HG03095 (cell line): ENCODE data around the gene INPP5A.

Source experiments
- ATAC-seq: cut with Tn5 transposase; IDR thresholded peaks from one replicate; pipeline ENCODE4 v1.9.1; 2021; ENCODE audit warnings: moderate library complexity; ENCODE audit not compliant: unreplicated experiment

Gene INPP5A

GRCh38 chr10:132608511-132609195 is 71.1 kb downstream of the INPP5A start:
- ATAC-seq = no peak

- ATAC-seq = no peak
Measured at GRCh38 chr10:132609211-132609610, 71.6 kb downstream of the INPP5A start.

GRCh38 chr10:132610071-132610701 is 72.6 kb downstream of the INPP5A start:
- ATAC-seq = no peak

- ATAC-seq = no peak
Measured at GRCh38 chr10:132611026-132611910, 73.7 kb downstream of the INPP5A start.

- ATAC-seq = no peak
Measured at GRCh38 chr10:132611986-132612385, 74.4 kb downstream of the INPP5A start.

GRCh38 chr10:132612571-132613504 is 75.3 kb downstream of the INPP5A start:
- no peak for ATAC-seq

- no peak for ATAC-seq
Measured at GRCh38 chr10:132613566-132614348, 76.2 kb downstream of the INPP5A start.

- no peak for ATAC-seq
Measured at GRCh38 chr10:132614431-132615340, 77.1 kb downstream of the INPP5A start.

GRCh38 chr10:132615341-132616169 is 78.0 kb downstream of the INPP5A start:
- ATAC-seq = no peak

GRCh38 chr10:132616170-132616995 is 78.8 kb downstream of the INPP5A start:
- no peak for ATAC-seq

GRCh38 chr10:132616996-132617736 is 79.6 kb downstream of the INPP5A start:
- ATAC-seq = no peak

GRCh38 chr10:132617737-132618052 is 80.1 kb downstream of the INPP5A start:
- ATAC-seq = no peak

GRCh38 chr10:132618158-132618919 is 80.8 kb downstream of the INPP5A start:
- ATAC-seq = no peak

GRCh38 chr10:132619927-132620326 is 82.3 kb downstream of the INPP5A start:
- ATAC-seq = no peak

GRCh38 chr10:132624061-132624846 is 86.7 kb downstream of the INPP5A start:
- no peak for ATAC-seq
